IMR-90 (cell line): Measurements from ENCODE around the gene ZDHHC17. TPM values are rescaled to one million over a fixed set of nuclear protein-coding genes. Genes with fewer than 3 reads are reported as not detected.

Experiments
- ATAC-seq: fragments of 200-7000 bp; cut with Tn5 transposase; 2 replicates; pipeline ENCODE4 v1.9.1; 2020; ENCODE audit warnings: low read depth, mild to moderate bottlenecking, moderate library complexity
- BruUV-seq: library from RNA; stranded (reverse); fragments of 400-500 nt; replicated peaks from 2 replicates; lab custom pipeline; 2021; lab: Mats Ljungman, UMichigan
- CTCF ChIA-PET: fragments of 300-600 bp; formaldehyde crosslinking; extraction: SDS; loops from one replicate; lab custom pipeline; 2021; ENCODE audit warnings: antibody characterized with exemption; lab: Yijun Ruan, JAX
- POLR2A ChIA-PET: fragments of 300-600 bp; sonication (Branson Sonifier 250); formaldehyde crosslinking; loops from one replicate; lab custom pipeline; 2022; ENCODE audit warnings: antibody characterized with exemption; ENCODE audit not compliant: unreplicated experiment; lab: Charles Lee
- DNase-seq: peaks from one replicate; pipeline ENCODE4 v3.0.0; 2013
- H2AFZ ChIP-seq: replicated peaks from 2 replicates; pipeline ENCODE3; 2013; ENCODE audit warnings: low read length, mild to moderate bottlenecking; ENCODE audit not compliant: poor library complexity
- H2AK5ac ChIP-seq: 2 replicates; pipeline ENCODE4 v1.6.1; 2013; ENCODE audit warnings: low read depth, low read length, inconsistent platforms
- H2AK9ac ChIP-seq: replicated peaks from 2 replicates; pipeline ENCODE3; 2013; ENCODE audit warnings: mild to moderate bottlenecking, low read depth, low read length, moderate library complexity; ENCODE audit not compliant: poor library complexity
- H2BK120ac ChIP-seq: 2 replicates; pipeline ENCODE4 v1.6.1; 2013; ENCODE audit warnings: low read depth, low read length, inconsistent platforms
- H2BK15ac ChIP-seq: 3 replicates; pipeline ENCODE4 v1.6.1; 2013; ENCODE audit warnings: low read depth, low read length, inconsistent platforms
- H2BK20ac ChIP-seq: 2 replicates; pipeline ENCODE4 v1.6.1; 2013; ENCODE audit warnings: low read depth, mild to moderate bottlenecking, inconsistent platforms, low read length, moderate library complexity
- H2BK5ac ChIP-seq: 2 replicates; pipeline ENCODE4 v1.6.1; 2013; ENCODE audit warnings: mild to moderate bottlenecking, low read depth, low read length, inconsistent platforms; ENCODE audit not compliant: poor library complexity, severe bottlenecking
- H3K14ac ChIP-seq: replicated peaks from 2 replicates; pipeline ENCODE4 v1.6.1; 2013; ENCODE audit warnings: low read depth, low read length, inconsistent platforms
- H3K18ac ChIP-seq: 2 replicates; pipeline ENCODE4 v1.6.1; 2013; ENCODE audit warnings: low read depth, low read length, control low read depth
- H3K23ac ChIP-seq: 2 replicates; pipeline ENCODE4 v1.6.1; 2013; ENCODE audit warnings: low read depth, low read length, inconsistent platforms
- H3K27ac ChIP-seq: 2 replicates; pipeline ENCODE4 v1.5.1; 2013; ENCODE audit warnings: mild to moderate bottlenecking, control low read depth, low read length; ENCODE audit not compliant: insufficient read depth
- H3K27me3 ChIP-seq: 2 replicates; pipeline ENCODE4 v1.6.1; 2013; ENCODE audit warnings: low read length; ENCODE audit not compliant: control insufficient read depth, insufficient read depth
- H3K36me3 ChIP-seq: 2 replicates; pipeline ENCODE4 v1.6.1; 2013; ENCODE audit warnings: low read length, mixed read lengths; ENCODE audit not compliant: control insufficient read depth, insufficient read depth
- H3K4ac ChIP-seq: 2 replicates; pipeline ENCODE4 v1.6.1; 2013; ENCODE audit warnings: low read depth, low read length, inconsistent platforms
- H3K4me1 ChIP-seq: 2 replicates; pipeline ENCODE4 v1.6.1; 2013; ENCODE audit warnings: low read length, mixed read lengths; ENCODE audit not compliant: control insufficient read depth, insufficient read depth
- H3K4me2 ChIP-seq: 2 replicates; pipeline ENCODE4 v1.6.1; 2013; ENCODE audit warnings: low read depth, mild to moderate bottlenecking, control low read depth, low read length, moderate library complexity
- H3K4me3 ChIP-seq: 2 replicates; pipeline ENCODE4 v1.5.1; 2013; ENCODE audit warnings: low read depth, mild to moderate bottlenecking, control low read depth, low read length, moderate library complexity; ENCODE audit not compliant: insufficient read depth
- H3K56ac ChIP-seq: 2 replicates; pipeline ENCODE4 v1.6.1; 2013; ENCODE audit warnings: low read length, inconsistent platforms; ENCODE audit not compliant: insufficient read depth; ENCODE audit errors: extremely low read depth
- H3K79me1 ChIP-seq, 2 experiments: 2 replicates each; pipeline ENCODE4 v1.6.1; 2013; ENCODE audit warnings: low read length in 2 of 2, inconsistent platforms in 1 of 2, low read depth in 1 of 2
- H3K9ac ChIP-seq: 2 replicates; pipeline ENCODE4 v1.6.1; 2013; ENCODE audit warnings: low read depth, low read length, control low read depth
- H3K9me1 ChIP-seq: 2 replicates; pipeline ENCODE4 v1.6.1; 2013; ENCODE audit warnings: low read length, inconsistent platforms; ENCODE audit not compliant: insufficient read depth
- H3K9me3 ChIP-seq: 2 replicates; pipeline ENCODE4 v1.6.1; 2013; ENCODE audit warnings: low read length; ENCODE audit not compliant: control insufficient read depth, insufficient read depth
- H4K20me1 ChIP-seq: 2 replicates; pipeline ENCODE4 v1.6.1; 2013; ENCODE audit warnings: low read length, inconsistent platforms; ENCODE audit not compliant: insufficient read depth
- H4K5ac ChIP-seq: 2 replicates; pipeline ENCODE4 v1.6.1; 2013; ENCODE audit warnings: mild to moderate bottlenecking, low read depth, low read length, control low read depth
- H4K8ac ChIP-seq, 2 experiments: 2 replicates each; pipeline ENCODE4 v1.6.1; 2013; ENCODE audit warnings: low read depth in 2 of 2, low read length in 2 of 2, control low read depth in 1 of 2, inconsistent platforms in 1 of 2
- H4K91ac ChIP-seq: 2 replicates; pipeline ENCODE4 v1.6.1; 2013; ENCODE audit warnings: low read depth, low read length, inconsistent platforms; ENCODE audit not compliant: insufficient read depth
- CEBPB ChIP-seq: IDR thresholded peaks from 2 replicates; pipeline ENCODE4 v1.6.1; 2012; ENCODE audit warnings: low read depth, low read length, improper control_type of control experiment
- CHD1 ChIP-seq: IDR thresholded peaks from 2 replicates; pipeline ENCODE4 v1.6.1; 2012; ENCODE audit warnings: low read depth, low read length, improper control_type of control experiment
- CTCF ChIP-seq: conservative IDR thresholded peaks from 2 replicates; pipeline ENCODE4 v1.5.1; 2012; ENCODE audit warnings: mild to moderate bottlenecking, low read depth, low read length, improper control_type of control experiment
- ELK1 ChIP-seq: fragments of 150-350 bp; IDR thresholded peaks from 2 replicates; pipeline ENCODE4 v1.6.1; 2016; ENCODE audit warnings: low read depth, mild to moderate bottlenecking, low read length, moderate library complexity, borderline replicate concordance
- MAFK ChIP-seq: IDR thresholded peaks from 2 replicates; pipeline ENCODE4 v1.6.1; 2012; ENCODE audit warnings: low read depth, low read length, improper control_type of control experiment
- MAZ ChIP-seq: IDR thresholded peaks from 2 replicates; pipeline ENCODE4 v1.6.1; 2012; ENCODE audit warnings: low read depth, mild to moderate bottlenecking, low read length, improper control_type of control experiment, moderate library complexity, borderline replicate concordance
- MXI1 ChIP-seq: IDR thresholded peaks from 2 replicates; pipeline ENCODE4 v1.6.1; 2012; ENCODE audit warnings: low read depth, mild to moderate bottlenecking, low read length, moderate library complexity, borderline replicate concordance
- NFE2L2 ChIP-seq: fragments of 150-350 bp; IDR thresholded peaks from 2 replicates; pipeline ENCODE4 v1.6.1; 2016; ENCODE audit warnings: low read depth, mild to moderate bottlenecking, low read length
- POLR2A ChIP-seq: IDR thresholded peaks from 2 replicates; pipeline ENCODE4 v1.6.1; 2012; ENCODE audit warnings: mild to moderate bottlenecking, low read depth, low read length
- RAD21 ChIP-seq: IDR thresholded peaks from 2 replicates; pipeline ENCODE4 v1.6.1; 2012; ENCODE audit warnings: low read length, improper control_type of control experiment
- RCOR1 ChIP-seq: IDR thresholded peaks from 2 replicates; pipeline ENCODE4 v1.6.1; 2012; ENCODE audit warnings: mild to moderate bottlenecking, low read length, improper control_type of control experiment; ENCODE audit not compliant: insufficient replicate concordance
- RFX5 ChIP-seq: IDR thresholded peaks from 2 replicates; pipeline ENCODE4 v1.8.0; 2012; ENCODE audit warnings: low read depth, mild to moderate bottlenecking, low read length, moderate library complexity
- SMC3 ChIP-seq: fragments of 150-350 bp; IDR thresholded peaks from 2 replicates; pipeline ENCODE4 v1.6.1; 2016; ENCODE audit warnings: low read depth, mild to moderate bottlenecking, antibody characterized with exemption, low read length, moderate library complexity
- USF2 ChIP-seq: fragments of 150-350 bp; IDR thresholded peaks from 2 replicates; pipeline ENCODE4 v1.6.1; 2017; ENCODE audit warnings: mild to moderate bottlenecking, antibody characterized with exemption, low read length, low read depth
- WGBS, 2 experiments: methylation state at CpG; one replicate each; pipeline versions ENCODE4 v1.1.5 to v1.1.7; 2013; ENCODE audit warnings: missing lambda C conversion rate in 2 of 2; ENCODE audit not compliant: insufficient read length in 1 of 2; ENCODE audit errors: extremely low coverage in 2 of 2; 5-methylcytosine and 5-hydroxymethylcytosine counted together
- dilution Hi-C: fragments of 300-500 bp; cut with HindIII; formaldehyde crosslinking; loops from one replicate; pipeline ENCODE4 v1.14.3; 2018; ENCODE audit warnings: low sequenced_read_pairs; ENCODE audit not compliant: unreplicated experiment
- in situ Hi-C: fragments of 300-500 bp; cut with MboI; formaldehyde crosslinking; loops from 3 replicates; pipeline ENCODE4 v1.14.3; 2019; ENCODE audit warnings: low sequenced_read_pairs, inconsistent platforms, mixed read lengths
- intact Hi-C: fragments of 100-400 bp; cut with micrococcal nuclease; formaldehyde crosslinking; loops from 2 replicates; pipeline ENCODE4 v1.10.0; 2022
- polyA plus RNA-seq, 3 experiments: library from polyadenylated mRNA; depleted of rRNA; stranded (reverse); fragments of >200 nt; gene quantifications; 2 replicates each; pipeline ENCODE4 v1.2.3, GENCODE V29; 2012; ENCODE audit warnings: low replicate concordance in 1 of 3
- total RNA-seq: library from RNA; depleted of rRNA; stranded (reverse); fragments of >200 nt; gene quantifications from 2 replicates; pipeline ENCODE4 v1.2.3, GENCODE V29; 2012

Gene ZDHHC17
- total and polyA plus RNA-seq, 2 of the 4 experiments (the other 2 are of a cell fraction): 23.3 to 125 TPM

DNA sequence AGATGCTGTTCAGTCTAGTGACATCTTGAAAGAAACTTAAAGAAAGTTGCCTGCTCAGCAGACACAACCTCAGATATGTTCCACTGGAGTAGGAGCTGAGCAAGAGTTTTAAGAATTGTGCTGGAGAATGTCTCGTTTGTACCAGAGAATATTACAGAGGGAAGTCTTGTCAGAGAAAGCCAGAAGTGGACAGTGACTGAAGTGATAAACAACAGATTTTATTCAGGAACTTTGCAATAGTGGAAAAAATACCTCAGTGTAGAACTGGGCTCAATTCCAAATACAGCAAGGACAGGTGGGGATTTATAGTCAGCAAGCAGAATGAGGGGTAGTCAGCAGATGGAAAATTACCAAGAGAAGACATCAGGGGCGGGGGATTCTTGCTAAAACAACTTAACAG lies 18.6 kb downstream of the ZDHHC17 start:
- WGBS, 2 experiments: 100% methylated on average over 1 of the region's 2 CpGs; no CpG with 5 or more reads in 1 of the 2 experiments
- peaks cover 25 to 79% of the 10 kb centered on the region in 2 experiments; a peak in 3 of 4 replicates for H3K79me1 ChIP-seq
- H3K9ac ChIP-seq: no peak overlapping the region
- H3K4me1 ChIP-seq: peaks cover 9% of the 10 kb centered on the region
- in situ Hi-C loops (no loop called here), dilution Hi-C loops (no loop called here), intact Hi-C loops (loop anchor here (1.0 kb wide), 1 partner anchor 8 kb away; no protein-coding TSS in a partner anchor)
- H3K4ac ChIP-seq: no peak overlapping the region
- peak overlapping the region; percentile 41; the same call in 1 of the 2 replicates for H3K18ac ChIP-seq
- no peak overlapping the region for H4K8ac ChIP-seq
- no peak overlapping the region for H3K4me3 ChIP-seq
- H3K14ac ChIP-seq: no peak overlapping the region
- H2AK5ac ChIP-seq: no peak overlapping the region
- no peak overlapping the region for H3K27ac ChIP-seq
- DNase-seq (no peak), ATAC-seq (no peak)
- H3K9me1 ChIP-seq: 0 out of 2 replicates have a peak, but pooled peaks cover 3% of the 10 kb centered on the region
- POLR2A ChIA-PET: no interaction called here
- TF ChIP-seq CTCF: no peak
- TF ChIP-seq POLR2A: no peak
- no peak for TF ChIP-seq CEBPB
- TF ChIP-seq MAZ: no peak
- no peak for TF ChIP-seq RAD21
- TF ChIP-seq CHD1: no peak
- no peak for TF ChIP-seq RFX5
- no peak for TF ChIP-seq SMC3
- no peak for TF ChIP-seq USF2
- no peak for TF ChIP-seq RCOR1
- no peak for TF ChIP-seq ELK1
- TF ChIP-seq NFE2L2: no peak
- no peak for TF ChIP-seq MXI1
- TF ChIP-seq MAFK: no peak
- H3K23ac ChIP-seq: no peak overlapping the region
- H2BK120ac ChIP-seq: no peak overlapping the region
- H4K20me1 ChIP-seq: peaks cover 18% of the 10 kb centered on the region; the same call in 1 of the 2 replicates
- H3K36me3 ChIP-seq: no peaks in the 10 kb centered on the region
- no peak overlapping the region for H2AK9ac ChIP-seq
- CTCF ChIA-PET: no interaction called here
- no peak overlapping the region for H2BK15ac ChIP-seq
- no peak overlapping the region for H2AFZ ChIP-seq
- peak overlapping the region; percentile 29; the same call in 1 of the 2 replicates for H4K5ac ChIP-seq
- no peak overlapping the region for H3K56ac ChIP-seq
- H3K9me3 ChIP-seq: no peaks in the 10 kb centered on the region
- no peak overlapping the region for H3K4me2 ChIP-seq
- BruUV-seq: no TSS peak
- no peak overlapping the region for H2BK5ac ChIP-seq
- H2BK20ac ChIP-seq: no peak overlapping the region
- H4K91ac ChIP-seq: no peak overlapping the region
- no peaks in the 10 kb centered on the region for H3K27me3 ChIP-seq
